Measurements from ENCODE around the gene DLL3. TPM values are rescaled to one million over a fixed set of nuclear protein-coding genes. Genes with fewer than 3 reads are reported as not detected.
A peak's percentile ranks its signal among the peaks of the same experiment; 100 is the strongest.

DLL3 gene
- total RNA-seq, 3 donors from 2014 or later (not counting 1 experiment from before 2014, with no cell fraction given): not detected

- no peak overlapping the region for H3K27ac ChIP-seq (ENCODE audit: low read length)
- H3K4me1 Mint-ChIP-seq: peaks cover 15 to 16% of the 10 kb centered on the region in 2 donors
- 22% methylated on average over 12 of the region's 12 CpGs for WGBS (ENCODE audit: insufficient coverage)
- no peaks in the 10 kb centered on the region for H3K9me3 Mint-ChIP-seq
- H3K36me3 Mint-ChIP-seq: no peaks in the 10 kb centered on the region
- no peaks in the 10 kb centered on the region for H3K36me3 ChIP-seq (ENCODE audit: control insufficient read depth, insufficient read depth, low read length)
- peak overlapping the region; percentile 79 to 86 for H3K27ac Mint-ChIP-seq
- no peaks in the 10 kb centered on the region for H3K27me3 Mint-ChIP-seq (ENCODE audit: low read depth in 2 of 2)
- H3K4me1 ChIP-seq (ENCODE audit: control insufficient read depth, insufficient read depth, low read length): peaks cover 14% of the 10 kb centered on the region
- DNase-seq (no peak), ATAC-seq (peak in 2 of 3 donors; percentile 6 to 8)
- intact Hi-C loops (cut with micrococcal nuclease): loop anchor here (2.0 to 5.0 kb wide), 3 partner anchors 121 to 410 kb away; partner anchors contain the start of gene PLEKHG2
- peak overlapping the region; percentile 70 for H3K4me3 ChIP-seq (ENCODE audit: low read length)
- H3K27me3 ChIP-seq (ENCODE audit: control insufficient read depth, insufficient read depth, low read length): no peaks in the 10 kb centered on the region
- H3K9me3 ChIP-seq (ENCODE audit: control insufficient read depth, insufficient read depth, low read length): no peaks in the 10 kb centered on the region
- peak overlapping the region; percentile 93 for H3K4me3 Mint-ChIP-seq
- no peak for TF ChIP-seq CTCF (IDR thresholded peaks at IDR 0.05)
Observed at GRCh38 chr19:39533003-39533512, 34.3 kb downstream of the DLL3 start.

- no peaks in the 10 kb centered on the region for H3K36me3 ChIP-seq (ENCODE audit: control insufficient read depth, insufficient read depth, low read length)
- H3K9me3 Mint-ChIP-seq: no peaks in the 10 kb centered on the region
- no peaks in the 10 kb centered on the region for H3K27me3 ChIP-seq (ENCODE audit: control insufficient read depth, insufficient read depth, low read length)
- H3K4me1 Mint-ChIP-seq: peaks cover 18 to 22% of the 10 kb centered on the region in 2 donors
- peaks cover 14% of the 10 kb centered on the region for H3K4me1 ChIP-seq (ENCODE audit: control insufficient read depth, insufficient read depth, low read length)
- no peaks in the 10 kb centered on the region for H3K27me3 Mint-ChIP-seq (ENCODE audit: low read depth in 2 of 2)
- H3K4me3 Mint-ChIP-seq: no peak overlapping the region
- no peak for TF ChIP-seq CTCF (IDR thresholded peaks at IDR 0.05)
- H3K27ac ChIP-seq (ENCODE audit: low read length): no peak overlapping the region
- 84% methylated on average over 3 of the region's 3 CpGs for WGBS (ENCODE audit: insufficient coverage)
- H3K4me3 ChIP-seq (ENCODE audit: low read length): no peak overlapping the region
- H3K27ac Mint-ChIP-seq: no peak overlapping the region
- no peaks in the 10 kb centered on the region for H3K36me3 Mint-ChIP-seq
- H3K9me3 ChIP-seq (ENCODE audit: control insufficient read depth, insufficient read depth, low read length): no peaks in the 10 kb centered on the region
- DNase-seq (no peak), ATAC-seq (no peak)
- intact Hi-C loops (cut with micrococcal nuclease): loop anchor here (2.0 to 5.0 kb wide), 3 partner anchors 121 to 411 kb away; partner anchors contain the start of gene PLEKHG2
Observed at GRCh38 chr19:39533791-39534190, 35.0 kb downstream of the DLL3 start.

- Mint-ChIP-seq H3K27ac (peak overlapping the region; percentile 90 to 96), H3K4me1 (peaks cover 30 to 31% of the 10 kb centered on the region in 2 donors), H3K36me3 (no peaks in the 10 kb centered on the region), H3K27me3 (ENCODE audit: low read depth in 2 of 2) (peaks cover 0 to 6% of the 10 kb centered on the region in 2 donors), H3K9me3 (no peaks in the 10 kb centered on the region), H3K4me3 (peak overlapping the region; percentile 80)
- DNase-seq (peak in 1 of 2 donors; percentile 42), ATAC-seq (no peak)
- Histone ChIP-seq H3K27ac (ENCODE audit: low read length) (peak overlapping the region; percentile 83), H3K4me1 (ENCODE audit: control insufficient read depth, insufficient read depth, low read length) (peaks cover 7% of the 10 kb centered on the region), H3K4me3 (ENCODE audit: low read length) (peak overlapping the region; percentile 80), H3K36me3 (ENCODE audit: control insufficient read depth, insufficient read depth, low read length) (no peaks in the 10 kb centered on the region), H3K27me3 (ENCODE audit: control insufficient read depth, insufficient read depth, low read length) (no peaks in the 10 kb centered on the region), H3K9me3 (ENCODE audit: control insufficient read depth, insufficient read depth, low read length) (no peaks in the 10 kb centered on the region)
- TF ChIP-seq CTCF (IDR thresholded peaks at IDR 0.05): no peak
- WGBS (ENCODE audit: insufficient coverage): 5% methylated on average over 8 of the region's 10 CpGs
- intact Hi-C loops (cut with micrococcal nuclease): no loop called here
Observed at GRCh38 chr19:39539165-39539517, 40.4 kb downstream of the DLL3 start.
